B cell (primary cell): ENCODE results near the gene DNAJC2. TPM values are rescaled to one million over a fixed set of nuclear protein-coding genes. Genes with fewer than 3 reads are reported as not detected.

Experiments
- ATAC-seq: fragments of 200-7000 bp; cut with Tn5 transposase; one replicate; pipeline ENCODE4 v1.10.0; 2021; ENCODE audit warnings: low read depth, mild to moderate bottlenecking, moderate number of reproducible peaks, moderate library complexity
- CTCF ChIA-PET: fragments of 350-600 bp; sonication (Branson Sonifier 250); formaldehyde crosslinking; loops from one replicate; lab custom pipeline; 2021; ENCODE audit warnings: antibody characterized with exemption, inconsistent platforms; lab: Charles Lee
- POLR2A ChIA-PET: fragments of 350-600 bp; sonication (Branson Sonifier 250); formaldehyde crosslinking; loops from one replicate; lab custom pipeline; 2021; ENCODE audit warnings: antibody characterized with exemption; lab: Charles Lee
- DNase-seq: peaks from one replicate; pipeline ENCODE4 v3.0.0; 2013
- H2AFZ ChIP-seq: 2 replicates; pipeline ENCODE4 v1.6.1; 2012; ENCODE audit warnings: mild to moderate bottlenecking, low read depth, low read length; ENCODE audit not compliant: insufficient read depth, poor library complexity, severe bottlenecking
- H3K27ac ChIP-seq, 2 donors: 1 replicate in 1 of 2; 2 replicates in 1 of 2; pipeline ENCODE4 v1.5.1; 2012 to 2013; ENCODE audit warnings: low read length in 2 of 2, mild to moderate bottlenecking in 2 of 2, moderate library complexity in 1 of 2
- H3K27me3 ChIP-seq, 4 experiments: fragments of 200-600 bp in 1 of 4; sonication (generic) in 1 of 4; replicated peaks in 1 of 4; 1 replicate in 2 of 4; 2 replicates in 2 of 4; pipeline versions ENCODE4 v1.6.1 to v1.7.0; 2013 to 2016; ENCODE audit warnings: low read length in 3 of 4, mild to moderate bottlenecking in 2 of 4, mixed read lengths in 1 of 4, moderate library complexity in 1 of 4; ENCODE audit not compliant: insufficient read depth in 4 of 4, control insufficient read depth in 3 of 4; ENCODE audit errors: control extremely low read depth in 1 of 4
- H3K36me3 ChIP-seq, 2 experiments: replicated peaks in 1 of 2; 1 replicate in 1 of 2; 2 replicates in 1 of 2; pipeline versions ENCODE4 v1.6.1 to v1.7.1; 2013; ENCODE audit warnings: low read length in 1 of 2; ENCODE audit not compliant: insufficient read depth in 2 of 2, control insufficient read depth in 1 of 2; ENCODE audit errors: control extremely low read depth in 1 of 2, extremely low read depth in 1 of 2
- H3K4me1 ChIP-seq, 2 donors: fragments of 200-600 bp in 1 of 2; sonication (generic) in 1 of 2; 1 replicate in 1 of 2; 2 replicates in 1 of 2; pipeline versions ENCODE4 v1.5.1 to v1.6.1; 2013 to 2017; ENCODE audit warnings: low read length in 2 of 2; ENCODE audit not compliant: control insufficient read depth in 2 of 2, insufficient read depth in 2 of 2
- H3K4me2 ChIP-seq: replicated peaks from 2 replicates; pipeline ENCODE3; 2012; ENCODE audit warnings: mild to moderate bottlenecking, low read depth, low read length; ENCODE audit not compliant: poor library complexity, severe bottlenecking
- H3K4me3 ChIP-seq, 5 experiments: fragments of 200-600 bp in 1 of 5; sonication (generic) in 1 of 5; 1 replicate in 3 of 5; 2 replicates in 2 of 5; pipeline versions ENCODE4 v1.5.1 to v1.7.0; 2011 to 2016; ENCODE audit warnings: low read length in 4 of 5, mild to moderate bottlenecking in 4 of 5, low read depth in 2 of 5, control low read depth in 1 of 5, moderate library complexity in 1 of 5; ENCODE audit not compliant: insufficient read depth in 1 of 5; ENCODE audit errors: control extremely low read depth in 1 of 5, extremely low read depth in 1 of 5
- H3K79me2 ChIP-seq: fragments of 200-600 bp; sonication (generic); one replicate; pipeline ENCODE4 v1.6.0; 2016; ENCODE audit warnings: low read length; ENCODE audit not compliant: control insufficient read depth, insufficient read depth
- H3K9ac ChIP-seq: fragments of 200-600 bp; sonication (generic); 2 replicates; pipeline ENCODE4 v1.6.1; 2017; ENCODE audit warnings: mild to moderate bottlenecking, low read length, moderate library complexity
- H3K9me3 ChIP-seq, 3 donors: one replicate each; pipeline versions ENCODE4 v1.6.1 to v1.7.1; 2013; ENCODE audit warnings: low read length in 2 of 3; ENCODE audit not compliant: control insufficient read depth in 2 of 3, insufficient read depth in 1 of 3; ENCODE audit errors: control extremely low read depth in 1 of 3
- H4K20me1 ChIP-seq: 2 replicates; pipeline ENCODE4 v1.6.0; 2012; ENCODE audit warnings: mild to moderate bottlenecking, low read length; ENCODE audit not compliant: insufficient read depth, control insufficient read depth, poor library complexity, severe bottlenecking
- H3K27ac Mint-ChIP-seq: one replicate; pipeline ENCODE4 v1.8.0; 2021; ENCODE audit warnings: mixed read lengths
- H3K27me3 Mint-ChIP-seq: one replicate; pipeline ENCODE4 v1.8.0; 2021; ENCODE audit warnings: mixed read lengths
- H3K4me1 Mint-ChIP-seq: one replicate; pipeline ENCODE4 v1.8.0; 2021; ENCODE audit warnings: mixed read lengths
- H3K4me3 Mint-ChIP-seq: one replicate; pipeline ENCODE4 v1.8.0; 2021; ENCODE audit warnings: mixed read lengths
- H3K9me3 Mint-ChIP-seq: one replicate; pipeline ENCODE4 v1.8.0; 2022; ENCODE audit warnings: mixed read lengths; ENCODE audit not compliant: insufficient read depth
- EZH2 ChIP-seq: IDR thresholded peaks from 2 replicates; pipeline ENCODE4 v1.6.1; 2012; ENCODE audit warnings: borderline replicate concordance, low read depth, mild to moderate bottlenecking, moderate library complexity, low read length; ENCODE audit not compliant: insufficient read depth, poor library complexity, severe bottlenecking
- WGBS: methylation state at CpG from one replicate; pipeline ENCODE4 v1.1.5; 2013; ENCODE audit warnings: missing lambda C conversion rate; ENCODE audit not compliant: insufficient coverage; 5-methylcytosine and 5-hydroxymethylcytosine counted together
- intact Hi-C: fragments of 100-400 bp; cut with micrococcal nuclease; formaldehyde crosslinking; loops from one replicate; pipeline ENCODE4 v1.10.0; 2022
- polyA minus RNA-seq: library from RNA; depleted of rRNA, polyadenylated mRNA; stranded (reverse); fragments of >200 nt; gene quantifications from 2 replicates; pipeline ENCODE4 v1.2.3, GENCODE V29; 2012
- polyA plus RNA-seq: library from polyadenylated mRNA; depleted of rRNA; stranded (reverse); fragments of >200 nt; gene quantifications from 2 replicates; pipeline ENCODE4 v1.2.3, GENCODE V29; 2012
- total RNA-seq, 2 donors: library from RNA; stranded (reverse); fragments of 120-200 nt in 1 of 2; gene quantifications; 1 replicate in 1 of 2; 2 replicates in 1 of 2; pipeline versions ENCODE4 v1.2.3 to v1.2.4, GENCODE V29; 2013 to 2022
- TF ChIP-seq, protein P1 (sequence below): fragments of 200-600 bp; IDR thresholded peaks from one replicate; pipeline ENCODE4 v1.8.0; 2022; ENCODE audit warnings: antibody characterized with exemption, mild to moderate bottlenecking

DNAJC2 gene, protein sequence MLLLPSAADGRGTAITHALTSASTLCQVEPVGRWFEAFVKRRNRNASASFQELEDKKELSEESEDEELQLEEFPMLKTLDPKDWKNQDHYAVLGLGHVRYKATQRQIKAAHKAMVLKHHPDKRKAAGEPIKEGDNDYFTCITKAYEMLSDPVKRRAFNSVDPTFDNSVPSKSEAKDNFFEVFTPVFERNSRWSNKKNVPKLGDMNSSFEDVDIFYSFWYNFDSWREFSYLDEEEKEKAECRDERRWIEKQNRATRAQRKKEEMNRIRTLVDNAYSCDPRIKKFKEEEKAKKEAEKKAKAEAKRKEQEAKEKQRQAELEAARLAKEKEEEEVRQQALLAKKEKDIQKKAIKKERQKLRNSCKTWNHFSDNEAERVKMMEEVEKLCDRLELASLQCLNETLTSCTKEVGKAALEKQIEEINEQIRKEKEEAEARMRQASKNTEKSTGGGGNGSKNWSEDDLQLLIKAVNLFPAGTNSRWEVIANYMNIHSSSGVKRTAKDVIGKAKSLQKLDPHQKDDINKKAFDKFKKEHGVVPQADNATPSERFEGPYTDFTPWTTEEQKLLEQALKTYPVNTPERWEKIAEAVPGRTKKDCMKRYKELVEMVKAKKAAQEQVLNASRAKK
- 38.6 and 44.9 TPM in 2 replicates for total RNA-seq
- total RNA-seq (2013), result 26.5 TPM
- 12.5 and 26.9 TPM in 2 replicates for polyA plus RNA-seq
- 6.3 and 17.8 TPM in 2 replicates for polyA minus RNA-seq

- Mint-ChIP-seq H3K9me3 (no peaks in the 10 kb centered on the region), H3K27me3 (no peaks in the 10 kb centered on the region), H3K27ac (peak within 1 kb of the TSS; percentile 98), H3K4me1 (peaks cover 58% of the 10 kb centered on the region), H3K4me3 (peak within 1 kb of the TSS; percentile 97)
- ChIA-PET POLR2A (no interaction called here), CTCF (no interaction called here)
- no peaks in the 10 kb centered on the region for H3K27me3 ChIP-seq
- H3K36me3 ChIP-seq, result peaks cover 4 to 19% of the 10 kb centered on the region in 2 experiments
- no peak for TF ChIP-seq EZH2
- TF ChIP-seq, protein P1, sequence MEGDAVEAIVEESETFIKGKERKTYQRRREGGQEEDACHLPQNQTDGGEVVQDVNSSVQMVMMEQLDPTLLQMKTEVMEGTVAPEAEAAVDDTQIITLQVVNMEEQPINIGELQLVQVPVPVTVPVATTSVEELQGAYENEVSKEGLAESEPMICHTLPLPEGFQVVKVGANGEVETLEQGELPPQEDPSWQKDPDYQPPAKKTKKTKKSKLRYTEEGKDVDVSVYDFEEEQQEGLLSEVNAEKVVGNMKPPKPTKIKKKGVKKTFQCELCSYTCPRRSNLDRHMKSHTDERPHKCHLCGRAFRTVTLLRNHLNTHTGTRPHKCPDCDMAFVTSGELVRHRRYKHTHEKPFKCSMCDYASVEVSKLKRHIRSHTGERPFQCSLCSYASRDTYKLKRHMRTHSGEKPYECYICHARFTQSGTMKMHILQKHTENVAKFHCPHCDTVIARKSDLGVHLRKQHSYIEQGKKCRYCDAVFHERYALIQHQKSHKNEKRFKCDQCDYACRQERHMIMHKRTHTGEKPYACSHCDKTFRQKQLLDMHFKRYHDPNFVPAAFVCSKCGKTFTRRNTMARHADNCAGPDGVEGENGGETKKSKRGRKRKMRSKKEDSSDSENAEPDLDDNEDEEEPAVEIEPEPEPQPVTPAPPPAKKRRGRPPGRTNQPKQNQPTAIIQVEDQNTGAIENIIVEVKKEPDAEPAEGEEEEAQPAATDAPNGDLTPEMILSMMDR, result no peak
- peak within 1 kb of the TSS; percentile 95 for H3K9ac ChIP-seq
- H4K20me1 ChIP-seq, result peaks cover 7% of the 10 kb centered on the region
- peak within 1 kb of the TSS; percentile 78 for H3K4me2 ChIP-seq
- intact Hi-C loops, result loop anchor here (1.0 to 10.0 kb wide), 4 partner anchors 47 to 860 kb away; partner anchors contain the start of genes FBXL13, NAPEPLD, ORC5 and PMPCB
- no peaks in the 10 kb centered on the region for H3K9me3 ChIP-seq
- peaks cover 22 to 30% of the 10 kb centered on the region in 2 donors for H3K4me1 ChIP-seq
- ATAC-seq, result peak; percentile 88
- H3K79me2 ChIP-seq, result peaks cover 90% of the 10 kb centered on the region
- peak; percentile 91 for DNase-seq
- 0% methylated on average over 31 of the region's 43 CpGs for WGBS
- H2AFZ ChIP-seq, result peak within 1 kb of the TSS; percentile 99
- H3K27ac ChIP-seq, result peak within 1 kb of the TSS; percentile 66 to 93
- peak within 1 kb of the TSS; percentile 76 to 93 (median 83) for H3K4me3 ChIP-seq
Observed at GRCh38 chr7:103344453-103345149, at the start of gene DNAJC2. Gene DNAJC2, minus strand, starts transcription at chr7:103344767. Its CDS starts 145 bp downstream, at chr7:103344622.
